ACC112 (cell line): ENCODE results near the gene TBC1D5.

ENCODE experiments used
- H2AFZ ChIP-seq: fragments of 200-600 bp; sonication (generic); one replicate; pipeline ENCODE4 v1.6.0; 2017; ENCODE audit warnings: antibody characterized with exemption, low read length; ENCODE audit not compliant: unreplicated experiment
- H3K27ac ChIP-seq: fragments of 200-600 bp; sonication (generic); 2 replicates; pipeline ENCODE4 v1.5.1; 2014; ENCODE audit warnings: low read depth, mild to moderate bottlenecking, antibody characterized with exemption, low read length, moderate library complexity
- H3K27me3 ChIP-seq: fragments of 200-600 bp; sonication (generic); 2 replicates; pipeline ENCODE4 v1.6.1; 2014; ENCODE audit warnings: mild to moderate bottlenecking, antibody characterized with exemption, low read length, moderate library complexity, mixed read lengths; ENCODE audit not compliant: insufficient read depth
- H3K36me3 ChIP-seq: fragments of 200-600 bp; sonication (generic); 2 replicates; pipeline ENCODE4 v1.6.1; 2016; ENCODE audit warnings: mild to moderate bottlenecking, antibody characterized with exemption, low read length, moderate library complexity, mixed read lengths; ENCODE audit not compliant: insufficient read depth
- H3K4me1 ChIP-seq: fragments of 200-600 bp; sonication (generic); one replicate; pipeline ENCODE4 v1.6.1; 2016; ENCODE audit warnings: low read length, mixed read lengths; ENCODE audit not compliant: insufficient read depth, unreplicated experiment, control insufficient read depth
- H3K4me3 ChIP-seq: fragments of 200-600 bp; sonication (generic); 2 replicates; pipeline ENCODE4 v1.5.1; 2014; ENCODE audit warnings: mild to moderate bottlenecking, low read depth, low read length
- H3K79me2 ChIP-seq: fragments of 200-600 bp; sonication (generic); one replicate; pipeline ENCODE4 v1.6.0; 2016; ENCODE audit warnings: low read length; ENCODE audit not compliant: control insufficient read depth, unreplicated experiment, insufficient read depth

TBC1D5 gene

GRCh38 chr3:17518189-17519059, 224.0 kb downstream of the TBC1D5 start:
- Histone ChIP-seq H3K4me1 (peaks cover 4% of the 10 kb centered on the region), H2AFZ (no peak overlapping the region), H3K27me3 (no peaks in the 10 kb centered on the region), H3K79me2 (no peaks in the 10 kb centered on the region), H3K27ac (no peak overlapping the region), H3K4me3 (no peak overlapping the region), H3K36me3 (no peaks in the 10 kb centered on the region)

- Histone ChIP-seq H2AFZ (no peak overlapping the region), H3K27ac (no peak overlapping the region), H3K4me1 (peaks cover 4% of the 10 kb centered on the region), H3K4me3 (no peak overlapping the region), H3K79me2 (no peaks in the 10 kb centered on the region), H3K36me3 (no peaks in the 10 kb centered on the region), H3K27me3 (no peaks in the 10 kb centered on the region)
These were observed 226.8 kb downstream of the TBC1D5 start for GRCh38 chr3:17515445-17516234.

- Histone ChIP-seq H3K79me2 (no peaks in the 10 kb centered on the region), H2AFZ (no peak overlapping the region), H3K27me3 (no peaks in the 10 kb centered on the region), H3K4me3 (no peak overlapping the region), H3K36me3 (no peaks in the 10 kb centered on the region), H3K4me1 (peaks cover 4% of the 10 kb centered on the region), H3K27ac (no peak overlapping the region)
These were observed 227.8 kb downstream of the TBC1D5 start for GRCh38 chr3:17514597-17514996.

GRCh38 chr3:17510265-17510664, 232.2 kb downstream of the TBC1D5 start:
- H2AFZ ChIP-seq = no peak overlapping the region
- H3K79me2 ChIP-seq = no peaks in the 10 kb centered on the region
- H3K27ac ChIP-seq = no peak overlapping the region
- H3K4me3 ChIP-seq = no peak overlapping the region
- no peaks in the 10 kb centered on the region for H3K36me3 ChIP-seq
- H3K27me3 ChIP-seq = no peaks in the 10 kb centered on the region
- peaks cover 14% of the 10 kb centered on the region for H3K4me1 ChIP-seq

GRCh38 chr3:17508180-17508752, 234.2 kb downstream of the TBC1D5 start:
- Histone ChIP-seq H3K4me3 (no peak overlapping the region), H3K4me1 (peaks cover 14% of the 10 kb centered on the region), H2AFZ (no peak overlapping the region), H3K79me2 (no peaks in the 10 kb centered on the region), H3K27ac (no peak overlapping the region), H3K36me3 (peaks cover 1% of the 10 kb centered on the region; the same call in 1 of the 2 replicates), H3K27me3 (no peaks in the 10 kb centered on the region)

- H3K36me3 ChIP-seq = peaks cover 7% of the 10 kb centered on the region; the same call in 1 of the 2 replicates
- H3K27me3 ChIP-seq = no peaks in the 10 kb centered on the region
- H2AFZ ChIP-seq = no peak overlapping the region
- no peaks in the 10 kb centered on the region for H3K79me2 ChIP-seq
- H3K4me3 ChIP-seq = no peak overlapping the region
- peaks cover 14% of the 10 kb centered on the region for H3K4me1 ChIP-seq
- no peak overlapping the region for H3K27ac ChIP-seq
These were observed 235.0 kb downstream of the TBC1D5 start for GRCh38 chr3:17507480-17507879.

- Histone ChIP-seq H3K27ac (no peak overlapping the region), H3K4me1 (peaks cover 17% of the 10 kb centered on the region), H3K36me3 (peaks cover 7% of the 10 kb centered on the region; the same call in 1 of the 2 replicates), H2AFZ (no peak overlapping the region), H3K79me2 (no peaks in the 10 kb centered on the region), H3K4me3 (no peak overlapping the region), H3K27me3 (no peaks in the 10 kb centered on the region)
These were observed 236.6 kb downstream of the TBC1D5 start for GRCh38 chr3:17505856-17506255.

- H3K27ac ChIP-seq = no peak overlapping the region
- H3K4me1 ChIP-seq = peaks cover 24% of the 10 kb centered on the region
- H3K79me2 ChIP-seq = no peaks in the 10 kb centered on the region
- H3K36me3 ChIP-seq = peaks cover 7% of the 10 kb centered on the region; the same call in 1 of the 2 replicates
- no peak overlapping the region for H3K4me3 ChIP-seq
- H3K27me3 ChIP-seq = no peaks in the 10 kb centered on the region
- no peak overlapping the region for H2AFZ ChIP-seq
These were observed 240.7 kb downstream of the TBC1D5 start for GRCh38 chr3:17501745-17502144.

GRCh38 chr3:17500618-17501017, 241.8 kb downstream of the TBC1D5 start:
- Histone ChIP-seq H3K27ac (no peak overlapping the region), H3K27me3 (no peaks in the 10 kb centered on the region), H2AFZ (no peak overlapping the region), H3K4me3 (no peak overlapping the region), H3K36me3 (peaks cover 7% of the 10 kb centered on the region; the same call in 1 of the 2 replicates), H3K79me2 (no peaks in the 10 kb centered on the region), H3K4me1 (peaks cover 16% of the 10 kb centered on the region)

- peaks cover 13% of the 10 kb centered on the region for H3K4me1 ChIP-seq
- no peak overlapping the region for H2AFZ ChIP-seq
- no peaks in the 10 kb centered on the region for H3K36me3 ChIP-seq
- H3K27ac ChIP-seq = no peak overlapping the region
- H3K27me3 ChIP-seq = no peaks in the 10 kb centered on the region
- no peaks in the 10 kb centered on the region for H3K79me2 ChIP-seq
- H3K4me3 ChIP-seq = no peak overlapping the region
These were observed 248.2 kb downstream of the TBC1D5 start for GRCh38 chr3:17494117-17494809.
